Coronary artery (tissue), 2 donors: ENCODE data around the gene PCDHB5.

Source experiments
- DNase-seq: peaks from one replicate; pipeline ENCODE4 v3.0.0-alpha.2; 2017; ENCODE audit warnings: low spot score
- H3K27ac ChIP-seq, 2 donors: fragments of 200-600 bp; sonication (generic); one replicate each; pipeline ENCODE4 v1.5.1; 2016 to 2019
- H3K4me3 ChIP-seq: fragments of 200-600 bp; sonication (generic); 2 replicates; pipeline ENCODE4 v1.5.1; 2016; ENCODE audit warnings: mild to moderate bottlenecking, moderate library complexity
- CTCF ChIP-seq: fragments of 200-600 bp; sonication (generic); IDR thresholded peaks from one replicate; pipeline ENCODE4 v1.5.1; 2019; ENCODE audit warnings: antibody characterized with exemption

PCDHB5 gene

GRCh38 chr5:141186897-141187512 lies 52.0 kb downstream of the PCDHB5 start, which contains the start of gene PCDHB9:
Gene PCDHB9 (plus strand): TSS chr5:141187161. CDS start chr5:141187319, 158 bp downstream.
- Histone ChIP-seq H3K4me3 (no peak within 1 kb of the TSS), H3K27ac (no peak within 1 kb of the TSS)
- no peak for TF ChIP-seq CTCF
- no peak for DNase-seq
